Hematopoietic multipotent progenitor cell treated with erythropoietin and hydrocortisone succinate and interleukin-3 and kit ligand, for 17 days (in vitro differentiated cells): Measurements from ENCODE around the gene FRMD4A.

Experiments used
- DNase-seq: peaks from one replicate; pipeline ENCODE4 v3.0.0-alpha.2; 2015; ENCODE audit warnings: low spot score

The FRMD4A gene

GRCh38 chr10:13669182-13669855 is 661.4 kb downstream of the FRMD4A start:
- DNase-seq = no peak

DNA sequence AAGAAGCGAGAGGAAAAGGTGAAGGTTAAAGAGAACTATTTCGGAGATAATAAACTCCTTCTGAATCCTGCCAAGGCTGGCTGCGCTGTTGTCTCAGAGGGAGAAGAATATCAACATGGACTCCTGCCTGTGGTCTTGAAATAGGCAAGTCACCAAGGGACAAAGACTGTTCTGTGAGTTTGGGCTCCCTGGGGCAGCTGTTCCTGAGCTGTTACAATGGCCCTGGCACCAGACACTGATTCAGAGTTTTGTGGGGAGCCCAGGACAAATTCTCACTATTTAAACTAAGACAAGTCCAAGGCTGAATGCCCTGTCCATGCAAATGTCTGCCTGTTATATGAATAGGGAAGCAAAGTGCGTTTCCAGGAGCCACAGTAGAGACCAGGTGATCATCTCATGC is 662.6 kb downstream of the FRMD4A start:
- no peak for DNase-seq

GRCh38 chr10:13665516-13666262 is 665.0 kb downstream of the FRMD4A start:
- no peak for DNase-seq

GRCh38 chr10:13661256-13661655 is 669.5 kb downstream of the FRMD4A start:
- no peak for DNase-seq

- DNase-seq = no peak
These were observed 670.2 kb downstream of the FRMD4A start for GRCh38 chr10:13660551-13660920.

DNA sequence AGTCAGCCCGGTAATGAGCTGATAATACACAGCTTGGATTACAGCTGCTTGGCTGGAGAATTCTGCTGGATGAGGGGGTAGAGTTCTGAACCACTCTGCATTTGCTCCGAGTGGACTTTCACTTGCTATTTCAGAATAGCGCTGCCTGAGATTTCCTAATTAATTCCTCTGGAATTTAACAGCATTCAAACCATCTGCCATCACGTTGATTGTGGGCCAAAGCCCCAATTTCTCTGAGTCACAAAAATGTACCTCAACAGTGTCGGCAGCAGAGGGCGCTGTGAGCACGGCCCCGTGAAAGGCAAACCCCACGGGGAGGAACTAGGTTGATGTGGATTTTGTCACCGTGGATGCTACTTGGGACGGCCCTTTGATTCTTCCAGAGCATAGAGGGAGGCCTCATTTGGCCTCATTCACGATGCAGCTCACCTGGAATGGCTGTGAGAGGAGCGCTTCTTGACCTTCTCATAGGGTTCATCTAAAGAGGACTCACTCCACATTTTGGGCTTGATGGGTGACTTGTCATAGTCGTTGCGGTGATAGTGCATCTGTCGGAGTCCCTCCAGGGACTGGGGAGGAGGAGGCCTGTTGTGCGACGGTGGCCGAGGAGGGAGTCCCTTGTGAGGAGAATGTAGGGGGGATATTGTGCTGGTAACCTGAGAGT is 670.7 kb downstream of the FRMD4A start:
- DNase-seq = peak; percentile 73

GRCh38 chr10:13658871-13659685 is 671.6 kb downstream of the FRMD4A start:
- no peak for DNase-seq

DNA sequence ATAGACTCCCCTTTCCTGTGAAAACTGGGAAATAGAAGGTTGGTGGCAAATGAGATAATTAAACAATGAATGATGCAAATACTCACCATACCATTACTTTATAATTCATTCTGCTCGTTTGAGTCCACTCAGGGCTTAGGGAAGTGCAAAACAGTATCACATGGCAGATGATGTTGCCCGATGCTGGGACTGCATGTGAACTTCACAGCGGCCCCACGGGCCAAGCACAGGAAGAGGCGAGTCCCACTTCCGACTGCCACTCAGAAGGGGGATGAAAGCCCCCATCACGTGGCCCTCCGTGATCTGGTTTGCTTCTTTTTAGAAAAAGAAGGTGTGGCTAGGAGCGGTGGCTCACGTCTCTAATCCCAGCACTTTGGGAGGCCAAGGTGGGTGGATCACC is 672.5 kb downstream of the FRMD4A start:
- DNase-seq = no peak

DNA sequence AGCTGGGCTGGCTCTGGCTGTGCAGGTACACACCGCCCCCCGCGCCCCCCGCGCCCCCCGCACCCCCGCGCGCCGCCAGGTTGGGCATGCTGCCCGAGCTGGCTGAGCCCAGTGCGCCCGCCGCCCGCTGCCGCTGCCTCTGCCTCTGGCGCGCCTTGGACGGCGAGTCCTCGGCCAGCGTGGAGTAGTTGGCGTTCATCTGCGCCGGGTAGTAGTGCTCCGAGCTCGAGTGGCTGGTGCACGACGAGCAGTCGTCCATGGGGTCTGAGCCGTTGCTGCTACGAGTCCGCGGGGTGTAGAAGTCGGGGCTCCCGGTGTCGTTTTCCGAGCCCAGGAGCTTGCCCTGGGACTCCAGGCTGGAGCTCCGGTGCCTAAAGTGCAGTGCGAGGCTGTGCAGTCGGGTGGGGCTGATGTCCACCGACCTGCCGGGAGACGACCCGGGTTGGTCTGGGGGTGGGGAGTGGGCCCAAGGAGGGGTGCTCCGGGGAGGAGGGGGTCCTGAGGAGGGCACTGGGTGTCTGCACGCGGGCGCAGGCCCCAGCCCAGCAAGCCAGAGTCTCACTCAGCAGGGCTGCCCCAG is 673.5 kb downstream of the FRMD4A start:
- DNase-seq = no peak

GRCh38 chr10:13656337-13657100 is 674.2 kb downstream of the FRMD4A start:
- no peak for DNase-seq

GRCh38 chr10:13654846-13655245 is 675.9 kb downstream of the FRMD4A start:
- no peak for DNase-seq

DNA sequence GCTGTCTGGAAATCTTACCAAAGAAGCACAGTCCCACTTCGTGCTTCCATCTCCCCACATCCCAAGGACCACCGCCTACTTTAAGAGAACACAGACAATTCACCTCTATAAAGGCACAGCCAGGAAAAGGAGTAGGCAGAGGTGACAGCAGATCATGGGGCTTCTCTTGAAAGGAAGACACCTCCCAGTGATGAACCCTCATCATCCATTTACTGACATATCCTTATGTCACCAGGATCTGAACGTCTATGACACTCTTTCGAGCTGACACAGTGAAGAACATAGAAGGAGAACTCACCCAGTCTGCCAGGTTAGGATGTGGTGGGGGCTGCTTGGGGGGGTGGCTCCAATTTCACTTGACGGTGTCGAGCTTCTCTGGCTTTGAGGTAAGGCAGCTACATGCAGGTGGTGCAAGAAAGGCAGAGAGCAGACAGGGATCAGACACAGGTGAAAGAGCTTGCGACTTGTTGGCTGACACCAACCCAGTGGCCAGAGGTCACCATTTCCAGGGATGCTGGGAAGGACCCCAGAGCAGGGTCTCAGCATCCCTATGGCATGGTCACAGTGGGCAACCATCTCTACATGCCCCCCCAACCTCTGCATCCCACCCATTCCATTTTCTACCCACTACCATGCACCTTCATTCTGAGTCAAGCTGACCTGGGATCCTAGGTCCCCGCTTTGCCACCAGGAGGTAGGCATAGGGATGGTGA is 676.5 kb downstream of the FRMD4A start:
- DNase-seq = no peak

GRCh38 chr10:13652860-13653259 is 677.9 kb downstream of the FRMD4A start:
- DNase-seq = no peak

- no peak for DNase-seq
These were observed 678.6 kb downstream of the FRMD4A start for GRCh38 chr10:13651969-13652720.

- no peak for DNase-seq
These were observed 679.8 kb downstream of the FRMD4A start for GRCh38 chr10:13650961-13651360.

GRCh38 chr10:13649844-13650520 is 680.7 kb downstream of the FRMD4A start:
- DNase-seq = no peak

GRCh38 chr10:13648425-13648824 is 682.3 kb downstream of the FRMD4A start:
- no peak for DNase-seq

DNA sequence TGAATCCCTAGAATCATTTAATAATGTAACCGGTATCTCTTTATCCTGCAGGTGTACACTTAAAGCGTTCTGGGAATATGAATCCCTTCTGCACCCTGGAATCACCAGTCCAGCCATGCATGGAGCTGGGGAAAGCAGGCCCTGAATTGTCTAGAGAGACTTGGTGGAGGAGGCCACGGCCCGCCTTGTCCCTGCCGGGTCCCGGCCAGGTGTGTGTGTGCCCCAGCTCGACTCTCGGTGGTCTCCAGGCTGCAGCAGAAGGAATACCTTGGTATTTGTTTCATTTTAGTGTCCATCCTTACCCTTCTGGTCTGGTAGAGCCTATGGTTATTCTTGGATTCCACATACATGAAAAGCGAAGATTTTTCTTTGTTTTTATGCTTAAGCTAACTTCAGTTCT is 685.9 kb downstream of the FRMD4A start:
- DNase-seq = no peak

GRCh38 chr10:13643016-13643415 is 687.7 kb downstream of the FRMD4A start:
- no peak for DNase-seq
